CD8-positive, alpha-beta memory T cell (primary cell): ENCODE measurements around the gene PSAP. TPM values are rescaled to one million over a fixed set of nuclear protein-coding genes. Genes with fewer than 3 reads are reported as not detected.
"Not testable (repeated sequence)": the region's sequence is repeated elsewhere in the genome, so short reads cannot be mapped to it uniquely, and the experiment has no call there.

ENCODE experiments used
- CTCF ChIA-PET: fragments of 350-600 bp; sonication (Branson Sonifier 250); formaldehyde crosslinking; loops from one replicate; lab custom pipeline; 2021; ENCODE audit warnings: antibody characterized with exemption; lab: Charles Lee
- POLR2A ChIA-PET: fragments of 350-600 bp; sonication (Branson Sonifier 250); formaldehyde crosslinking; loops from one replicate; lab custom pipeline; 2021; ENCODE audit warnings: antibody characterized with exemption; lab: Charles Lee
- DNase-seq, 5 donors: peaks; one replicate each; pipeline versions ENCODE4 v3.0.0 to v3.0.0-alpha.2; 2020 to 2022; ENCODE audit warnings: mixed read lengths in 1 of 5
- H3K27ac ChIP-seq: one replicate; pipeline ENCODE4 v1.7.0; 2013; ENCODE audit warnings: low read depth, mild to moderate bottlenecking, low read length, moderate library complexity
- H3K27me3 ChIP-seq: 2 replicates; pipeline ENCODE4 v1.7.0; 2013; ENCODE audit warnings: low read length, mild to moderate bottlenecking; ENCODE audit not compliant: insufficient read depth, poor library complexity, severe bottlenecking
- H3K36me3 ChIP-seq: 2 replicates; pipeline ENCODE4 v1.7.0; 2013; ENCODE audit warnings: mild to moderate bottlenecking, low read length, moderate library complexity; ENCODE audit not compliant: insufficient read depth
- H3K4me1 ChIP-seq: 2 replicates; pipeline ENCODE4 v1.7.0; 2013; ENCODE audit warnings: mild to moderate bottlenecking, low read length, moderate library complexity; ENCODE audit not compliant: insufficient read depth
- H3K4me3 ChIP-seq: 2 replicates; pipeline ENCODE4 v1.7.0; 2013; ENCODE audit warnings: mild to moderate bottlenecking, low read length
- H3K9me3 ChIP-seq: 2 replicates; pipeline ENCODE4 v1.7.0; 2013; ENCODE audit warnings: mild to moderate bottlenecking, low read length
- H3K27ac Mint-ChIP-seq, 8 donors: one replicate each; pipeline ENCODE4 v1.8.0; 2020 to 2021; ENCODE audit warnings: mixed read lengths in 8 of 8, mild to moderate bottlenecking in 6 of 8, inconsistent platforms in 3 of 8, moderate library complexity in 3 of 8
- H3K27me3 Mint-ChIP-seq, 2 donors: one replicate each; pipeline ENCODE4 v1.8.0; 2020 to 2021; ENCODE audit warnings: mixed read lengths in 2 of 2, mild to moderate bottlenecking in 1 of 2, moderate library complexity in 1 of 2
- H3K36me3 Mint-ChIP-seq, 3 donors: one replicate each; pipeline ENCODE4 v1.8.0; 2020 to 2021; ENCODE audit warnings: mixed read lengths in 3 of 3, inconsistent platforms in 1 of 3, mild to moderate bottlenecking in 1 of 3
- H3K4me1 Mint-ChIP-seq, 3 donors: one replicate each; pipeline ENCODE4 v1.8.0; 2020 to 2021; ENCODE audit warnings: mixed read lengths in 3 of 3, inconsistent platforms in 1 of 3, mild to moderate bottlenecking in 1 of 3
- H3K4me3 Mint-ChIP-seq, 7 donors: one replicate each; pipeline ENCODE4 v1.8.0; 2020 to 2021; ENCODE audit warnings: mixed read lengths in 7 of 7, mild to moderate bottlenecking in 6 of 7, moderate library complexity in 4 of 7, inconsistent platforms in 2 of 7
- H3K9me3 Mint-ChIP-seq, 5 donors: one replicate each; pipeline ENCODE4 v1.8.0; 2020 to 2022; ENCODE audit warnings: mixed read lengths in 5 of 5, mild to moderate bottlenecking in 3 of 5, moderate library complexity in 2 of 5, inconsistent platforms in 1 of 5
- polyA plus RNA-seq: library from polyadenylated mRNA; unstranded; fragments of 300-500 nt; fragmentation: Illumina TruSeq; gene quantifications from one replicate; pipeline ENCODE4 v1.2.3, GENCODE V29; 2021
- total RNA-seq, 2 experiments: library from RNA; stranded (reverse); gene quantifications; one replicate each; pipeline ENCODE4 v1.2.3, GENCODE V29; 2021

PSAP gene
- total and polyA plus RNA-seq, 3 experiments from 2014 or later = 115 to 432 (median 119) TPM

DNA sequence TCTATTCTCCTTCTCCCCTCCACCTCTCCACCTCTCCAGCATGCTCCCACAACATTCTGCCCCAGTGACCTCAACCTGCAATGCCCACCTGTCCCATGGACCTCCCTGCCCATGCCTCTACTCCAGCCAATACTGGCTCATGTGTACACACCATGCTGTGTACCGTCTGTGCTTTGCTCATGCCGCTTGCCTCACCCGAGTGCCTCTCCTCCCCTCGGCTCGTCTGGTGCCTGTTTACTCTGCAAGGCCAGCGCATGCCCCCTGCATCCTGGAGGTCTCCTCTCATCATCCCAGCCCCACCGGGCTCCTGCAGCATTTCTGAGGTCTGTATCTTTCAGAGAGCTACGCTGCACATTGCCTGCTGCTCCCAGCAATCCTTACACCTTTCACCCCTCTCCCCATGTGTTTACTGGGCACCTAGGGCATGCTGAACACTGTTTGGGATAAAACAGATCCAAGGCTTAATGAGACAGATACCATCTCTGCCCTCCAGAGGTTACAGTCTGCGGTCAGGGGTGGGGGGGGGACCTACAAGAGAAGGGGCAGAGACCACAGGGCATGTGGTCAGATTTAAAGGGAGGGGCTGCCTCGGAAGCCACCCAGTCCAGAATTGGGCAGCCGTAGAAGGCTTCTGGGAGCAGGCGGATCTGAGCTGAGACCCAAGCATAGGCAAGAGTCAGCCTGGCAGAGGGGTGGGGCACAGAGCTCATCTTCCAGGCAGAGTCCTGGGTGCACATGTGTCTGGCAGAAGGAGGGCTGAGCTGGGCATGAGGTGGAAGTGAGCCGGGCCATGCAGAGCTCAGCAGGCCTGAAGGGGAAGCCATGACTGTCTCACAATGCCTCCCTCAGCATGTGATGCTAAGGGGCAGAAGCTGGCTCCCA, 29.6 kb upstream of the PSAP start:
- ChIA-PET CTCF (no interaction called here), POLR2A (no interaction called here)
- peaks cover 3 to 10% (median 7%) of the 10 kb centered on the region in 3 donors for H3K4me1 Mint-ChIP-seq
- peaks cover 0 to 8% of the 10 kb centered on the region in 2 donors for H3K27me3 Mint-ChIP-seq
- H3K9me3 ChIP-seq = no peaks in the 10 kb centered on the region
- no peak overlapping the region for H3K4me3 Mint-ChIP-seq
- H3K4me1 ChIP-seq = peaks cover 9% of the 10 kb centered on the region
- H3K27ac ChIP-seq = no peak overlapping the region
- DNase-seq = no peak
- H3K4me3 ChIP-seq = no peak overlapping the region
- H3K36me3 Mint-ChIP-seq = no peaks in the 10 kb centered on the region
- H3K27me3 ChIP-seq = no peaks in the 10 kb centered on the region
- no peaks in the 10 kb centered on the region for H3K9me3 Mint-ChIP-seq
- H3K27ac Mint-ChIP-seq = peak overlapping the region in 2 of 8 donors; percentile 23 to 77
- H3K36me3 ChIP-seq = no peaks in the 10 kb centered on the region

DNA sequence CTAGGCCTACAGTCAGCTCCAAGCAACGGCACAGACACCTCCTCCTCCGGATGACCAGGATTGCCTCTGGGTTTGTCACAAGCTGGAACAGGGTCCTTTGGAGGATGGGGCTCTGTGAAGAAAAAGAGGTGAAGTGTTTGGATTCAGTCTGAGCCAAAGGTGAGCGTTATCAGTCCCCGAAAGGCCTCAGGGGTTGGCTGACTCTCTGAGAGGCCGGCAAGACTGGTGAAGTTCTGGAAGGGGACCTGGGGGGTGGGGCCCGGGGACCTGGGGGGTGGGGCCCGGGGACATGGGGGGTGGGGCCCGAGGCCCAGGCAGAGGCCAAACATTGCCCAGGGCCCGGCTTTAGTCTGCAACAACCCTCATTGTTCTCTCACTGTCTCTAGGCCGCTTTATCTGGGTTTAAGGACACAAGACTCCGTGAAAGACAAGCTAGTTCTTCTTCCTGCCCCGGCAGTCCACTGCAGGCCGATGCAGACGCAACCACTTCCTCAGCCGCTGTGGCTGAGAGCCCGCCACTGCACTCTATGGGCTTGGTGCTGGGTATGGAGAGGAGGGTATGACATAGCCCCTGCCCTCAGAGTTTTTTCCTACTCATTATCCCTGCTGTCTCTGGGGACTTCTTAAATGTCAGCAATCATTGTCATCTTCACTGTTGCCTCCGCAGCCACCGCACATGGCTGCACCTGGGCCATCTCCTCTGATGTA, 27.4 kb upstream of the PSAP start:
- H3K36me3 Mint-ChIP-seq = no peaks in the 10 kb centered on the region

DNA sequence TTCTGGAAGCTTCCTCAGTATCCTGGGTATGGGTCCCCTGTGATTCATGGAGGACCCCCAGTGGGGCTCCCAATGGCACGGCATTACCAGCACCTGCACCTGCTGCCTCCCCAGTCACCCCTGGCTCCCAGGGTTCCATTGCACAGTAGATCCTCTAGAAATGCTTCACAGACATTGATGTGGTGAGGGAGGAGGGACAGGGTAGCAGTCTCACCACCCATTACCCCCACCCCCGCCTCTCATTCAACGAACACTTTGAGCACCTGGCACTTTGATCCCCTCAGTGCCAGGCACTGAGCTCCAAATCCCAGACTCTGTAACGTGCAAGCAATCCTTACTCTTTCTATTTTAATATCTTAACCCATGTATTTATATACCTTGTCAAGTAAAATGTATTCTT, 26.8 kb upstream of the PSAP start:
- Histone ChIP-seq H3K27me3 (no peaks in the 10 kb centered on the region), H3K4me3 (no peak overlapping the region), H3K9me3 (no peaks in the 10 kb centered on the region), H3K4me1 (peaks cover 9% of the 10 kb centered on the region), H3K27ac (no peak overlapping the region), H3K36me3 (no peaks in the 10 kb centered on the region)
- ChIA-PET POLR2A (no interaction called here), CTCF (no interaction called here)
- H3K9me3 Mint-ChIP-seq = no peaks in the 10 kb centered on the region
- no peak overlapping the region for H3K4me3 Mint-ChIP-seq
- H3K27ac Mint-ChIP-seq = peak overlapping the region in 1 of 8 donors; percentile 34
- peaks cover 3 to 8% (median 7%) of the 10 kb centered on the region in 3 donors for H3K4me1 Mint-ChIP-seq
- peaks cover 2 to 8% of the 10 kb centered on the region in 2 donors for H3K27me3 Mint-ChIP-seq
- DNase-seq = no peak
- H3K36me3 Mint-ChIP-seq = no peaks in the 10 kb centered on the region

More for the DNA sequence above, 27.4 kb upstream of the PSAP start:
- peak in 1 of 5 donors; percentile 16 for DNase-seq
- H3K36me3 ChIP-seq = no peaks in the 10 kb centered on the region
- H3K27ac Mint-ChIP-seq = peak overlapping the region in 1 of 8 donors; percentile 34
- H3K4me1 Mint-ChIP-seq = peaks cover 3 to 10% (median 7%) of the 10 kb centered on the region in 3 donors
- peak overlapping the region; percentile 27 for H3K27ac ChIP-seq
- no peaks in the 10 kb centered on the region for H3K9me3 Mint-ChIP-seq
- no peak overlapping the region for H3K4me3 ChIP-seq
- ChIA-PET CTCF (interaction anchor here (1.4 kb wide), 1 partner anchor 18 kb away, joined by 5 read pairs; no protein-coding TSS in a partner anchor), POLR2A (no interaction called here)
- H3K9me3 ChIP-seq = no peaks in the 10 kb centered on the region
- H3K4me1 ChIP-seq = peaks cover 9% of the 10 kb centered on the region
- H3K4me3 Mint-ChIP-seq = no peak overlapping the region
- H3K27me3 ChIP-seq = no peaks in the 10 kb centered on the region
- H3K27me3 Mint-ChIP-seq = peaks cover 2 to 8% of the 10 kb centered on the region in 2 donors

DNA sequence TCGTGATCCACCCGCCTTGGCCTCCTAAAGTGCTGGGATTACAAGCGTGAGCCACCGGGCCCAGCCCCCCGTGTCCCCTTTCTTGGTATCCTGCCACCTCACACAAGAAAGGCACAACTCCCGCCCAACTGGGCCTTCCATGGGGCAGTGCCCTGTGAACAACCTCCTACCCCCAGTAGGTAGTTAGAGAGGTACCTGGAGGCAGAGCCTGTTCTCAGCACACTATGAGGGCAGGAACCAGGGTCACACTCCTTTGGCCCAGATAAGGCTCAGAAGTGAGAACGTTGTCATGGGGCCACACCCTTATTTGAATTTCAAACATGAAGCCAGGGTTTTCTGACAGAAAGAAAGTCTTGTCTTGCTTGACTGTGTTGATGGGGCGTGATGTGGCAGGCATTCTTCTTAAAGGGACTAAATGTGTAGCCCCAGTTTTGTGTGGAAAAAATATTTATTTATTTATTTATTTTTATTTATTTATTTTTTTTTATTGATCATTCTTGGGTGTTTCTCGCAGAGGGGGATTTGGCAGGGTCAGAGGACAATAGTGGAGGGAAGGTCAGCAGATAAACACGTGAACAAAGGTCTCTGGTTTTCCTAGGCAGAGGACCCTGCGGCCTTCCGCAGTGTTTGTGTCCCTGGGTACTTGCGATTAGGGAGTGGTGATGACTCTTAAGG, 23.8 kb upstream of the PSAP start:
- H3K36me3 Mint-ChIP-seq, H3K4me3 ChIP-seq, H3K27ac Mint-ChIP-seq, H3K4me3 Mint-ChIP-seq, H3K9me3 ChIP-seq, H3K4me1 Mint-ChIP-seq, H3K4me1 ChIP-seq, H3K36me3 ChIP-seq, POLR2A ChIA-PET, H3K27me3 Mint-ChIP-seq, CTCF ChIA-PET, H3K27ac ChIP-seq, H3K27me3 ChIP-seq, DNase-seq, H3K9me3 Mint-ChIP-seq: not testable (repeated sequence)

DNA sequence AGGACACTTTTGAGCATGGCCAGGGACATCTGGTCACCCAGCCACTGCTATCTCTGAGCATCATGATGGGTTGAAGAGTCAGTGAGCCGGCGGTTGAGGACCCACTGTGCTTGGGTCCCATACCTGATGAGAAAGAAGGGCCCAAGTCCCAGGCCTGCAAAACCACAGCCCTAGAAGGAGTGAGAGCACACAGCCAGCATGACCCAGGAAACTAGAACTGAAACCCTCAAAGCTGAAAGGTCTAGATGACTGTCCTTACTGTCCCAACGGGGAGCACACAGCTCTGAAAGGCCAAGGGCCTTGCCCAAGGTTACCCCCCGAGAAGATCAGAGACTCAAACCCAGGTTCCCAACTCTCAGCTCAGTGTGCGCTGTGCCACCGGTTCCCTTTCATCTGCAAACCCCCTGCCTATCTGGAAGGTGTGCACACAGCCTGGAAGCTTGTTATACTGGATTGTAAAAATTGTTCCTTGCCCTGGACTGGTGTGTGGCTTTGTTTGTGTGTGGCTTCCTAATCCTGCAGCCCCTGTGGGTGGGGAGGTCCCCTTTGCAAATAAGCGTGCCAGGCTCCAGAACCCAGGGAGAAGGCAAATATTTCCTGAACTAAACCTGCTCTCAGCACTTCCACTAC, 22.6 kb upstream of the PSAP start:
- H3K9me3 Mint-ChIP-seq = no peaks in the 10 kb centered on the region
- H3K27ac Mint-ChIP-seq = peak overlapping the region in 2 of 8 donors; percentile 47 to 68
- no peaks in the 10 kb centered on the region for H3K36me3 ChIP-seq
- H3K4me3 ChIP-seq = no peak overlapping the region
- H3K27me3 ChIP-seq = no peaks in the 10 kb centered on the region
- ChIA-PET CTCF (no interaction called here), POLR2A (no interaction called here)
- peaks cover 9% of the 10 kb centered on the region for H3K4me1 ChIP-seq
- no peak for DNase-seq
- peaks cover 3% of the 10 kb centered on the region in 2 donors for H3K27me3 Mint-ChIP-seq
- H3K4me1 Mint-ChIP-seq = peaks cover 1 to 5% (median 2%) of the 10 kb centered on the region in 3 donors
- no peak overlapping the region for H3K27ac ChIP-seq
- H3K36me3 Mint-ChIP-seq = no peaks in the 10 kb centered on the region
- no peak overlapping the region for H3K4me3 Mint-ChIP-seq
- no peaks in the 10 kb centered on the region for H3K9me3 ChIP-seq

DNA sequence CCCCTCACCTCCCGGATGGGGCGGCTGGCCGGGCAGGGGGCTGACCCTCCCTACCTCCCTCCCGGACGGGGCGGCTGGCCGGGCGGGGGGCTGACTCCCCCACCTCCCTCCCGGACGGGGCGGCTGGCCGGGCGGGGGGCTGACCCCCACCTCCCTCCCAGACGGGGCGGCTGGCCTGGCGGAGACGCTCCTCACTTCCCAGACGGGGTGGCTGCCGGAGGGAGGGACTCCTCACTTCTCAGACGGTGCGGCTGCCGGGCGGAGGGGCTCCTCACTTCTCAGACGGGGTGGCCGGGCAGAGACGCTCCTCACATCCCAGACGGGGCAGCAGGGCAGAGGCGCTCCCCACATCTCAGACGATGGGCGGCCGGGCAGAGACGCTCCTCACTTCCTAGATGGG, 18.6 kb upstream of the PSAP start:
- H3K36me3 ChIP-seq, H3K4me1 ChIP-seq, POLR2A ChIA-PET, DNase-seq, H3K27me3 Mint-ChIP-seq, H3K4me3 ChIP-seq, CTCF ChIA-PET, H3K27ac Mint-ChIP-seq, H3K27ac ChIP-seq, H3K4me1 Mint-ChIP-seq, H3K4me3 Mint-ChIP-seq, H3K9me3 ChIP-seq, H3K27me3 ChIP-seq, H3K9me3 Mint-ChIP-seq, H3K36me3 Mint-ChIP-seq: not testable (repeated sequence)

DNA sequence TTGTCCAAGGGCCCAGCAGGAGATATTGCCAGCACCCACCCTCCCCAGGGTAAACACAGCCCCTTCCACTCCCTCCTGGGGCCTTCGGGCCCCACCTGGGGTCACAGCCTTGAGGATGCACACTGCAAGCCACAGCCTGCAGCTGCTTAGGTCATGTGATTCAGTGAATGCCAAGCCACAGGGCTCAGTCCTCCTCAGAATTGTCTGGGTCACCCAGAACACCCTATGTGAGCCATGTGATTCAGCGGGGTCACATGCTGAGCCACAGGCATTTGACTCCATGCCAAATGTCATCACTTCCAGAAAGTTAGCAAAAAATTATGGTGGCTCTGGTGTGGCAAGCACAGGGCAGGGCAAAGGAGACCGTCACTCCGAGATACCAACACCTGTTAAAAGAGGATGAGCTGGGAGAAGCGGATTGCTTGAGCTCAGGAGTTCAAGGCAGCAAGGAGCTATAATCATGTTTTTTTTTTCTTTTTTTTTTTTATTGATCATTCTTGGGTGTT, 17.2 kb upstream of the PSAP start:
- POLR2A ChIA-PET = no interaction called here
- H3K27me3 ChIP-seq = no peaks in the 10 kb centered on the region
- no peaks in the 10 kb centered on the region for H3K9me3 ChIP-seq
- H3K4me1 ChIP-seq = no peaks in the 10 kb centered on the region
- H3K36me3 ChIP-seq = no peaks in the 10 kb centered on the region
- Mint-ChIP-seq H3K4me3 (no peak overlapping the region), H3K9me3 (no peaks in the 10 kb centered on the region), H3K27ac (no peak overlapping the region), H3K27me3 (peaks cover 1 to 4% of the 10 kb centered on the region in 2 donors), H3K36me3 (no peaks in the 10 kb centered on the region), H3K4me1 (no peaks in the 10 kb centered on the region)
- H3K4me3 ChIP-seq = no peak overlapping the region
- no peak overlapping the region for H3K27ac ChIP-seq
- CTCF ChIA-PET = no interaction called here
- no peak for DNase-seq
